CD4-positive, alpha-beta T cell (primary cell): ENCODE measurements around the gene MAP3K4. TPM values are rescaled to one million over a fixed set of nuclear protein-coding genes. Genes with fewer than 3 reads are reported as not detected.

Source experiments
- ATAC-seq: fragments of 200-7000 bp; cut with Tn5 transposase; one replicate; pipeline ENCODE4 v1.10.0; 2022; ENCODE audit warnings: mild to moderate bottlenecking; ENCODE audit not compliant: poor library complexity
- CTCF ChIA-PET: fragments of 350-600 bp; sonication (Branson Sonifier 250); formaldehyde crosslinking; loops from one replicate; lab custom pipeline; 2021; ENCODE audit warnings: antibody characterized with exemption, inconsistent platforms; lab: Charles Lee
- POLR2A ChIA-PET: fragments of 350-600 bp; sonication (Branson Sonifier 250); formaldehyde crosslinking; loops from one replicate; lab custom pipeline; 2021; ENCODE audit warnings: antibody characterized with exemption, inconsistent platforms; lab: Charles Lee
- DNase-seq, 14 experiments: peaks; one replicate each; pipeline ENCODE4 v3.0.0-alpha.2; 2013 to 2020; ENCODE audit warnings: mixed read lengths in 2 of 14
- H3K27ac ChIP-seq, 2 donors: one replicate each; pipeline versions ENCODE4 v1.5.1 to v1.7.0; 2013; ENCODE audit warnings: low read length in 2 of 2, low read depth in 1 of 2, mild to moderate bottlenecking in 1 of 2
- H3K27me3 ChIP-seq, 2 experiments: 1 replicate in 1 of 2; 2 replicates in 1 of 2; pipeline versions ENCODE4 v1.6.1 to v1.7.0; 2013; ENCODE audit warnings: low read length in 2 of 2, control low read depth in 1 of 2, mild to moderate bottlenecking in 1 of 2, moderate library complexity in 1 of 2; ENCODE audit not compliant: insufficient read depth in 2 of 2, control insufficient read depth in 1 of 2
- H3K36me3 ChIP-seq: one replicate; pipeline ENCODE4 v1.6.1; 2013; ENCODE audit warnings: low read length, control low read depth; ENCODE audit not compliant: insufficient read depth
- H3K4me1 ChIP-seq: one replicate; pipeline ENCODE4 v1.6.1; 2013; ENCODE audit warnings: low read length, control low read depth; ENCODE audit not compliant: insufficient read depth
- H3K4me3 ChIP-seq: one replicate; pipeline ENCODE4 v1.5.1; 2013; ENCODE audit warnings: mild to moderate bottlenecking, low read length, moderate library complexity
- H3K9me3 ChIP-seq, 2 experiments: 1 replicate in 1 of 2; 2 replicates in 1 of 2; pipeline versions ENCODE4 v1.6.1 to v1.7.0; 2013; ENCODE audit warnings: low read length in 2 of 2, mild to moderate bottlenecking in 2 of 2, control low read depth in 1 of 2, moderate library complexity in 1 of 2; ENCODE audit not compliant: control insufficient read depth in 1 of 2, insufficient read depth in 1 of 2
- H3K27ac Mint-ChIP-seq: one replicate; pipeline ENCODE4 v1.8.0; 2020; ENCODE audit warnings: mixed read lengths
- H3K27me3 Mint-ChIP-seq: one replicate; pipeline ENCODE4 v1.8.0; 2021; ENCODE audit warnings: mixed read lengths
- H3K36me3 Mint-ChIP-seq: one replicate; pipeline ENCODE4 v1.8.0; 2021; ENCODE audit warnings: low read depth, mixed read lengths
- H3K4me1 Mint-ChIP-seq: one replicate; pipeline ENCODE4 v1.8.0; 2021; ENCODE audit warnings: low read depth, mixed read lengths
- H3K4me3 Mint-ChIP-seq: one replicate; pipeline ENCODE4 v1.8.0; 2020; ENCODE audit warnings: mild to moderate bottlenecking, mixed read lengths
- H3K9me3 Mint-ChIP-seq: one replicate; pipeline ENCODE4 v1.8.0; 2020; ENCODE audit warnings: mixed read lengths
- CTCF ChIP-seq: fragments of 200-600 bp; IDR thresholded peaks from one replicate; pipeline ENCODE4 v1.8.0; 2022; ENCODE audit warnings: antibody characterized with exemption, mild to moderate bottlenecking
- intact Hi-C, 2 experiments: fragments of 100-400 bp; cut with DNase I in 1 of 2; cut with micrococcal nuclease in 1 of 2; formaldehyde crosslinking; loops; one replicate each; pipeline versions ENCODE4 v1.15.1 to v1.9.0; 2023 to 2025; cut with DNase I, micrococcal nuclease
- total RNA-seq, 174 experiments: library from RNA in 2 of 174; stranded (reverse) in 2 of 174; gene quantifications; one replicate each; pipeline ENCODE4 v1.2.3 and lab custom pipeline; 2021 to 2026

Gene MAP3K4
- total RNA-seq, 2 experiments from 2014 or later, result 75.5 to 80.3 TPM

GRCh38 chr6:161003336-161003735 lies 11.8 kb downstream of the MAP3K4 start:
- Mint-ChIP-seq H3K4me1 (peaks cover 55% of the 10 kb centered on the region), H3K27ac (no peak overlapping the region)
- POLR2A ChIA-PET, result interaction anchor here (1.0 kb wide), 1 partner anchor 11 kb away, joined by 3 read pairs; no protein-coding TSS in a partner anchor

GRCh38 chr6:161008245-161008644 lies 16.7 kb downstream of the MAP3K4 start:
- Mint-ChIP-seq H3K9me3 (no peaks in the 10 kb centered on the region), H3K27ac (no peak overlapping the region), H3K27me3 (no peaks in the 10 kb centered on the region), H3K4me3 (no peak overlapping the region), H3K4me1 (peaks cover 66% of the 10 kb centered on the region), H3K36me3 (peaks cover 4% of the 10 kb centered on the region)
- TF ChIP-seq CTCF, result no peak
- Histone ChIP-seq H3K27me3 (no peaks in the 10 kb centered on the region), H3K4me3 (no peak overlapping the region), H3K9me3 (no peaks in the 10 kb centered on the region), H3K27ac (no peak overlapping the region), H3K4me1 (peaks cover 3% of the 10 kb centered on the region), H3K36me3 (no peaks in the 10 kb centered on the region)
- ATAC-seq (no peak), DNase-seq (no peak)
- intact Hi-C loops, result no loop called here
- CTCF ChIA-PET, result no interaction called here
- POLR2A ChIA-PET, result interaction anchor here (0.6 kb wide), 1 partner anchor 12 kb away, joined by 3 read pairs; no protein-coding TSS in a partner anchor

More at GRCh38 chr6:161003336-161003735, 11.8 kb downstream of the MAP3K4 start:
- peaks cover 8% of the 10 kb centered on the region for H3K36me3 Mint-ChIP-seq
- no peaks in the 10 kb centered on the region for H3K9me3 ChIP-seq
- intact Hi-C loops, result no loop called here
- H3K27ac ChIP-seq, result no peak overlapping the region
- DNase-seq (no peak), ATAC-seq (no peak)
- no peaks in the 10 kb centered on the region for H3K9me3 Mint-ChIP-seq
- CTCF ChIA-PET, result no interaction called here
- H3K27me3 ChIP-seq, result no peaks in the 10 kb centered on the region
- no peaks in the 10 kb centered on the region for H3K36me3 ChIP-seq
- no peak overlapping the region for H3K4me3 ChIP-seq
- TF ChIP-seq CTCF, result no peak
- H3K4me3 Mint-ChIP-seq, result no peak overlapping the region
- H3K27me3 Mint-ChIP-seq, result no peaks in the 10 kb centered on the region
- no peaks in the 10 kb centered on the region for H3K4me1 ChIP-seq

GRCh38 chr6:161009991-161010390 lies 18.4 kb downstream of the MAP3K4 start:
- Mint-ChIP-seq H3K4me3 (no peak overlapping the region), H3K4me1 (peaks cover 73% of the 10 kb centered on the region), H3K27me3 (no peaks in the 10 kb centered on the region), H3K36me3 (peaks cover 15% of the 10 kb centered on the region), H3K9me3 (no peaks in the 10 kb centered on the region), H3K27ac (no peak overlapping the region)
- DNase-seq, result no peak
- Histone ChIP-seq H3K9me3 (no peaks in the 10 kb centered on the region), H3K4me1 (peaks cover 3% of the 10 kb centered on the region), H3K4me3 (no peak overlapping the region), H3K36me3 (no peaks in the 10 kb centered on the region), H3K27ac (no peak overlapping the region), H3K27me3 (no peaks in the 10 kb centered on the region)
- CTCF ChIA-PET, result interaction anchor here (1.1 kb wide), 1 partner anchor 17 kb away, joined by 3 read pairs; no protein-coding TSS in a partner anchor
- ATAC-seq, result no peak
- POLR2A ChIA-PET, result no interaction called here
- TF ChIP-seq CTCF, result no peak
- intact Hi-C loops, result no loop called here
